H7 (cell line): ENCODE measurements around the gene VAT1. TPM values are rescaled to one million over a fixed set of nuclear protein-coding genes. Genes with fewer than 3 reads are reported as not detected.
"Not testable (repeated sequence)": the region's sequence is repeated elsewhere in the genome, so short reads cannot be mapped to it uniquely, and the experiment has no call there.

Experiments
- DNase-seq: peaks from one replicate; pipeline ENCODE4 v3.0.0; 2012
- H3K27me3 ChIP-seq: 2 replicates; pipeline ENCODE4 v1.6.0; 2011; ENCODE audit warnings: mild to moderate bottlenecking, low read length; ENCODE audit not compliant: control insufficient read depth, insufficient read depth
- H3K36me3 ChIP-seq: replicated peaks from 2 replicates; pipeline ENCODE4 v1.5.1; 2011; ENCODE audit warnings: low read length; ENCODE audit not compliant: control insufficient read depth, insufficient read depth
- H3K4me3 ChIP-seq: 2 replicates; pipeline ENCODE4 v1.5.1; 2011; ENCODE audit warnings: low read depth, mild to moderate bottlenecking, control low read depth, low read length, moderate library complexity; ENCODE audit not compliant: insufficient read depth
- total RNA-seq: library from RNA; depleted of rRNA; stranded (reverse); fragments of >200 nt; shearing (Covaris generic); gene quantifications from 2 replicates; pipeline ENCODE4 v1.2.3, GENCODE V29; 2014

The VAT1 gene
- total RNA-seq, 1 experiment from 2014 or later: 264 TPM

GRCh38 chr17:43003542-43004172, 18.5 kb downstream of the VAT1 start:
- Histone ChIP-seq H3K36me3 (peaks cover 34% of the 10 kb centered on the region), H3K27me3 (no peaks in the 10 kb centered on the region), H3K4me3 (no peak overlapping the region)
- peak; percentile 57 for DNase-seq

- not testable (repeated sequence) for DNase-seq, H3K27me3 ChIP-seq, H3K4me3 ChIP-seq
- H3K36me3 ChIP-seq: peaks cover 34% of the 10 kb centered on the region
Observed at GRCh38 chr17:43000894-43001293, 21.3 kb downstream of the VAT1 start.

GRCh38 chr17:42999003-42999525, 23.1 kb downstream of the VAT1 start:
- Histone ChIP-seq H3K4me3 (peak overlapping the region; percentile 96), H3K36me3 (peaks cover 34% of the 10 kb centered on the region), H3K27me3 (no peaks in the 10 kb centered on the region)
- DNase-seq: no peak

GRCh38 chr17:42997984-42998938, 23.9 kb downstream of the VAT1 start, which contains the start of gene RPL27:
TSS of gene RPL27 (plus strand) at chr17:42998419. CDS start at chr17:42998751, 332 bp downstream.
- Histone ChIP-seq H3K27me3 (no peaks in the 10 kb centered on the region), H3K4me3 (peak within 1 kb of the TSS; percentile 96), H3K36me3 (peaks cover 30% of the 10 kb centered on the region)
- DNase-seq: peak; percentile 93

GRCh38 chr17:42997390-42997983, 24.7 kb downstream of the VAT1 start:
- DNase-seq: no peak
- Histone ChIP-seq H3K4me3 (peak overlapping the region; percentile 28), H3K36me3 (peaks cover 24% of the 10 kb centered on the region), H3K27me3 (no peaks in the 10 kb centered on the region)

- DNase-seq, H3K4me3 ChIP-seq, H3K27me3 ChIP-seq: not testable (repeated sequence)
- peaks cover 16% of the 10 kb centered on the region for H3K36me3 ChIP-seq
Observed at GRCh38 chr17:42993913-42994312, 28.3 kb downstream of the VAT1 start.

- no peak for DNase-seq
- no peaks in the 10 kb centered on the region for H3K27me3 ChIP-seq
- no peak overlapping the region for H3K4me3 ChIP-seq
- peaks cover 16% of the 10 kb centered on the region for H3K36me3 ChIP-seq
Observed at GRCh38 chr17:42992872-42993271, 29.3 kb downstream of the VAT1 start.

GRCh38 chr17:42991471-42991870, 30.7 kb downstream of the VAT1 start:
- Histone ChIP-seq H3K4me3 (no peak overlapping the region), H3K27me3 (no peaks in the 10 kb centered on the region), H3K36me3 (peaks cover 19% of the 10 kb centered on the region)
- DNase-seq: no peak

GRCh38 chr17:42989726-42990652, 32.2 kb downstream of the VAT1 start:
- Histone ChIP-seq H3K4me3 (no peak overlapping the region), H3K36me3 (peaks cover 19% of the 10 kb centered on the region)
- no peak for DNase-seq

GRCh38 chr17:42989141-42989540, 33.0 kb downstream of the VAT1 start:
- no peaks in the 10 kb centered on the region for H3K27me3 ChIP-seq
- no peak for DNase-seq
- H3K4me3 ChIP-seq: no peak overlapping the region
- peaks cover 19% of the 10 kb centered on the region for H3K36me3 ChIP-seq

More at GRCh38 chr17:42989726-42990652, 32.2 kb downstream of the VAT1 start:
- no peaks in the 10 kb centered on the region for H3K27me3 ChIP-seq

- DNase-seq: no peak
- Histone ChIP-seq H3K4me3 (no peak overlapping the region), H3K36me3 (peaks cover 8% of the 10 kb centered on the region), H3K27me3 (no peaks in the 10 kb centered on the region)
Observed at GRCh38 chr17:42985225-42985624, 37.0 kb downstream of the VAT1 start.

GRCh38 chr17:42982266-42982665, 39.9 kb downstream of the VAT1 start:
- no peak for DNase-seq
- no peaks in the 10 kb centered on the region for H3K27me3 ChIP-seq
- no peak overlapping the region for H3K4me3 ChIP-seq
- peaks cover 2% of the 10 kb centered on the region for H3K36me3 ChIP-seq

- H3K27me3 ChIP-seq: no peaks in the 10 kb centered on the region
- peak overlapping the region; percentile 85 for H3K4me3 ChIP-seq
- H3K36me3 ChIP-seq: no peaks in the 10 kb centered on the region
- peak; percentile 88 for DNase-seq
Observed at GRCh38 chr17:42980766-42981397, 41.3 kb downstream of the VAT1 start.
